GM21529 (cell line): ENCODE data around the gene ARRDC1.

Source experiments
- ATAC-seq: cut with Tn5 transposase; IDR thresholded peaks from one replicate; pipeline ENCODE4 v1.9.1; 2021; ENCODE audit not compliant: unreplicated experiment

The ARRDC1 gene

GRCh38 chr9:137632230-137633161, 27.0 kb downstream of the ARRDC1 start:
- ATAC-seq, result no peak

- no peak for ATAC-seq
Measured at GRCh38 chr9:137634016-137634415, 28.5 kb downstream of the ARRDC1 start.

- no peak for ATAC-seq
Measured at GRCh38 chr9:137638680-137639079, 33.2 kb downstream of the ARRDC1 start.

- no peak for ATAC-seq
Measured at GRCh38 chr9:137639303-137640051, 34.0 kb downstream of the ARRDC1 start.

- no peak for ATAC-seq
Measured at GRCh38 chr9:137640862-137641261, 35.4 kb downstream of the ARRDC1 start.

GRCh38 chr9:137642118-137642601, 36.7 kb downstream of the ARRDC1 start:
- ATAC-seq, result no peak

- no peak for ATAC-seq
Measured at GRCh38 chr9:137642892-137643291, 37.4 kb downstream of the ARRDC1 start.

- ATAC-seq, result no peak
Measured at GRCh38 chr9:137643921-137644320, 38.4 kb downstream of the ARRDC1 start.

- no peak for ATAC-seq
Measured at GRCh38 chr9:137645211-137645610, 39.7 kb downstream of the ARRDC1 start.

GRCh38 chr9:137646341-137646740, 40.9 kb downstream of the ARRDC1 start:
- ATAC-seq, result no peak

- no peak for ATAC-seq
Measured at GRCh38 chr9:137647096-137647714, 41.7 kb downstream of the ARRDC1 start.

- ATAC-seq, result no peak
Measured at GRCh38 chr9:137648396-137648795, 42.9 kb downstream of the ARRDC1 start.

- no peak for ATAC-seq
Measured at GRCh38 chr9:137649553-137649952, 44.1 kb downstream of the ARRDC1 start.

- no peak for ATAC-seq
Measured at GRCh38 chr9:137650259-137650658, 44.8 kb downstream of the ARRDC1 start.

GRCh38 chr9:137650779-137651178, 45.3 kb downstream of the ARRDC1 start:
- no peak for ATAC-seq

- no peak for ATAC-seq
Measured at GRCh38 chr9:137656416-137656815, 50.9 kb downstream of the ARRDC1 start.

- ATAC-seq, result no peak
Measured at GRCh38 chr9:137657606-137658005, 52.1 kb downstream of the ARRDC1 start.

GRCh38 chr9:137658781-137659180, 53.3 kb downstream of the ARRDC1 start:
- no peak for ATAC-seq

GRCh38 chr9:137660144-137660543, 54.7 kb downstream of the ARRDC1 start:
- no peak for ATAC-seq

- ATAC-seq, result no peak
Measured at GRCh38 chr9:137663584-137663983, 58.1 kb downstream of the ARRDC1 start.

- no peak for ATAC-seq
Measured at GRCh38 chr9:137664676-137665075, 59.2 kb downstream of the ARRDC1 start.
